Measurements from ENCODE around the gene RNASE1.
"Not testable (repeated sequence)": the region's sequence is repeated elsewhere in the genome, so short reads cannot be mapped to it uniquely, and the experiment has no call there.

RNASE1 gene

GRCh38 chr14:20768593-20768892, 34.1 kb downstream of the RNASE1 start:
- H3K27ac ChIP-seq: no peak overlapping the region
- no peak for TF ChIP-seq CTCF (conservative IDR thresholded peaks at IDR 0.05)
- no peak for TF ChIP-seq ZFX (IDR thresholded peaks at IDR 0.05)

- TF ChIP-seq CTCF (conservative IDR thresholded peaks at IDR 0.05): no peak
- no peak for TF ChIP-seq ZFX (IDR thresholded peaks at IDR 0.05)
- H3K27ac ChIP-seq: no peak overlapping the region
Observed at GRCh38 chr14:20760950-20761349, 41.7 kb downstream of the RNASE1 start.

- H3K27ac ChIP-seq: not testable (repeated sequence)
Observed at GRCh38 chr14:20759465-20759864, 43.2 kb downstream of the RNASE1 start.

- H3K27ac ChIP-seq: no peak overlapping the region
- TF ChIP-seq CTCF (conservative IDR thresholded peaks at IDR 0.05): peak; percentile 31
- no peak for TF ChIP-seq ZFX (IDR thresholded peaks at IDR 0.05)
Observed at GRCh38 chr14:20757965-20758364, 44.7 kb downstream of the RNASE1 start.

GRCh38 chr14:20755037-20755436, 47.6 kb downstream of the RNASE1 start:
- TF ChIP-seq CTCF (conservative IDR thresholded peaks at IDR 0.05): no peak
- TF ChIP-seq ZFX (IDR thresholded peaks at IDR 0.05): no peak
- H3K27ac ChIP-seq: no peak overlapping the region

- TF ChIP-seq ZFX (IDR thresholded peaks at IDR 0.05): no peak
- TF ChIP-seq CTCF (conservative IDR thresholded peaks at IDR 0.05): no peak
Observed at GRCh38 chr14:20754308-20754707, 48.3 kb downstream of the RNASE1 start.

GRCh38 chr14:20751963-20752562, 50.6 kb downstream of the RNASE1 start:
- no peak for TF ChIP-seq CTCF (conservative IDR thresholded peaks at IDR 0.05)
- TF ChIP-seq ZFX (IDR thresholded peaks at IDR 0.05): no peak

More at GRCh38 chr14:20754308-20754707, 48.3 kb downstream of the RNASE1 start:
- no peak overlapping the region for H3K27ac ChIP-seq

More at GRCh38 chr14:20751963-20752562, 50.6 kb downstream of the RNASE1 start:
- no peak overlapping the region for H3K27ac ChIP-seq

Measured in C4-2B (cell line).